ENCODE results near the gene GMNC.

The GMNC gene

DNA sequence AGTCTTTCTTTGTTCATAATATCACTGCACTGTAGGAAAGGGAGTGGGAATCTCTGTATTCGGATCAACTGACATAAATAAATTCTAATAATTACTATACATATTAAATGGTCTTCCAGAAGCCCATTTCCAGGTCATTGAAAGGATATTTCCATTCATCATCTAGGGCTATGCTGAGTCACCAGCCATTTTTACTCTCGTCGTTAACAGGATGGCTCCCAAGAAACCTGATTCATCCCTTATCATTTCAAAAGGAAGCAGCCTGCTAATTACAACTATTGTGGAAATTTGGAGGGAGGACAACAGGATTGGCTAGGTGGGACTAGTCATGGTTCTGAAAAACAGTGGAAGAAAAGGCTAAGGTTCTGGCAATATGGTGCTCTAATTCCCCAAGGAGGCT, 13.6 kb downstream of the GMNC start:
- DNase-seq, result no peak

DNA sequence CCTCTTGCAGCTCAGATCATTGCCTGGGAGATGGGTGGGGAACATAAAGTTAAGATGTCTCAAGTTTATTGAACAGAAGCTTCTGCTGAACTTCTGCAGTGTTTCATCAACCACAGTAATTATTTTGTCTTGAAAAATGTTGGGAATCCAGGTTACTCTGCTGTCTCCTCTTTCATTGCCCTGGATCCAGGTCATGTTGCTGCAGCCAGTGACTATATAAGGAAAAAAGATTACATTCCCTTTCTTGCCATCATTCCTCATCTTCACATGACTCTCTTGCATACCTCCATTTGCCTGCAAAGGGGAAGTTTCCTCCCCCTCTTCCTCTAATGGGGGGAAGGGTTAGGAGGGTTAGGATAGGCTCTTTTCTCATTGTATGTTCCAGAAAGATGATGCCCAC, 15.1 kb downstream of the GMNC start:
- DNase-seq, result no peak

GRCh38 chr3:190840146-190840545, 22.3 kb downstream of the GMNC start:
- DNase-seq, result no peak

GRCh38 chr3:190831225-190831624, 31.3 kb downstream of the GMNC start:
- no peak for DNase-seq

- DNase-seq, result no peak
Observed at GRCh38 chr3:190830031-190830430, 32.5 kb downstream of the GMNC start.

- DNase-seq, result no peak
Observed at GRCh38 chr3:190826018-190826417, 36.5 kb downstream of the GMNC start.

GRCh38 chr3:190825386-190826016, 37.0 kb downstream of the GMNC start:
- no peak for DNase-seq

GRCh38 chr3:190811775-190812480, 50.6 kb downstream of the GMNC start:
- DNase-seq, result no peak

DNA sequence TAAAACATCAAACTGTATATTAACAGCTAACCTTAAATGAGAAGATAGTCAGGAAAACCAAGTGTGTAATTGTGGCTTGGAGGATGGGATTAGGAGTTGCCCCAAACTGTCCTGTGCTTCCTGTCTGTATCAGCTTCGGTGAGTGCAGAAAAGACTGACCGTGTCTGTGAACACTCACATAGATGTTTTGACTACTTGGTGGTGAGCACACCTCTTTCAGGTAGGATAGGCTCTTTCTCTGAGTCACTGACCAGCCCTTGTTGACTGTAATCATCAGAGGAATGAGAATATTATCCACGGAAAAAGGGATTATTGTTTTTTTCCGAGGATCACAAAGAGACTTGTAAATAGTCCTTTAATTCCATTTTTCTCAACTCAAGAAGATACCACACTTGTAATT, 51.5 kb downstream of the GMNC start:
- no peak for DNase-seq

- no peak for DNase-seq
Observed at GRCh38 chr3:190809351-190809750, 53.1 kb downstream of the GMNC start.

DNA sequence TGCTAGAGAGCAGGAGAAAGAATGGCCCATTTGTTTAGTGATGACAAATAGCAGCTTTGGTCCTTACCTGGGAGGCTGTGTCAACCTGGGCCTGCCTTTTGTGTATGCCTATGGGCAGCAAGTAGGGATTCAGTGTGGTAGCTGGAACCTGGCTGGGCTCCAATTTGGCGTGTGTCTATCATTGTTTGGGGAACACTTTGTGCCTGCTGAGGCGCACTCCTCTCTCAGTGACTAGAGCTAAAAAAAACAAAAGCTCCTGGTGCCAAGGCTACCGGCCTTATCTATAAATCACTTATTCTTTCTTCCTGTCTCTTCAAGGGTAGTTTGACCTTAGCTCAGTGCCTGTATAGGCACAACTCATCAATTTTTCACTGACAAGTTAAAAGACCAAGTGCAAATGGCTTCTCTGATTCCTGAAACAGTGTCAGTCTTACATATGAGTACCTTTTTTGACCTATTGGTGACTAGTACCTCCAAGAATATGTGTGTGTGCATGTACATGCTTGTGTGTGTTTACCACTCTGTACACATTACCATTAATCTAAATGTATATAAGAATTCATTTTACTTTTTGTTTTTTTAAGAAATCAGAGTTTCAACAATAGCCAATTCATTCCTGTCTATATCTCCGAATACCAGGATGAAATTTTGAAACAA, 54.6 kb downstream of the GMNC start:
- peak; percentile 66 for DNase-seq
